ENCODE measurements around the gene DPP6. TPM values are rescaled to one million over a fixed set of nuclear protein-coding genes. Genes with fewer than 3 reads are reported as not detected.

DPP6 gene
- total and polyA plus RNA-seq, 9 of the 15 experiments (the other 6 are each of a cell fraction or from before 2014, with no cell fraction given) = not detected

DNA sequence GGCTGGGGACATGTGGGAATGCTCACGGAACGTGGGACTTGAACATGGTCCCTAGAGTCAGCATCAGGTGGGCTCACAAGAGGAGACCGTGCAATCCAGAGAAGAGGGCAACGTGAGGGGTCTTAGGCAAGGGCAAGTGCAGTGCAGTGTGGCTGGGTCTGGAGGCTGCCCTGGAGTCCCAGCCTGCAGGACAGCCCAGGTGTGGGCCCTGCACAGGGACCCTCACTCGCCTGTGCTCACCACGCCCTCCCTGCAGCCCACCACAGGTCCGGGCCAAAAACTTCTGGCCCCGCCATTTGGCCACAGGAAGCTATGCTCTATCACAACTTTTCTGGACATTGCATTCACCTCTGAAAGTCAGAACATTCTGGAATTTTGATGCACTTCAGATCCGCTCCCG, 817.2 kb downstream of the DPP6 start:
- no peaks in the 10 kb centered on the region for H3K9me1 ChIP-seq (ENCODE audit: control insufficient read depth, insufficient read depth, low read length)
- H3K79me2 ChIP-seq (ENCODE audit: control insufficient read depth, insufficient read depth, low read length) = no peaks in the 10 kb centered on the region
- POLR2A ChIA-PET = interaction anchor here (0.8 kb wide), 1 partner anchor 10 kb away, joined by 3 read pairs; no protein-coding TSS in a partner anchor
- no peak for TF ChIP-seq ZNF324 (CRISPR knock-in tag; IDR thresholded peaks at IDR 0.05)
- TF ChIP-seq, protein P1, sequence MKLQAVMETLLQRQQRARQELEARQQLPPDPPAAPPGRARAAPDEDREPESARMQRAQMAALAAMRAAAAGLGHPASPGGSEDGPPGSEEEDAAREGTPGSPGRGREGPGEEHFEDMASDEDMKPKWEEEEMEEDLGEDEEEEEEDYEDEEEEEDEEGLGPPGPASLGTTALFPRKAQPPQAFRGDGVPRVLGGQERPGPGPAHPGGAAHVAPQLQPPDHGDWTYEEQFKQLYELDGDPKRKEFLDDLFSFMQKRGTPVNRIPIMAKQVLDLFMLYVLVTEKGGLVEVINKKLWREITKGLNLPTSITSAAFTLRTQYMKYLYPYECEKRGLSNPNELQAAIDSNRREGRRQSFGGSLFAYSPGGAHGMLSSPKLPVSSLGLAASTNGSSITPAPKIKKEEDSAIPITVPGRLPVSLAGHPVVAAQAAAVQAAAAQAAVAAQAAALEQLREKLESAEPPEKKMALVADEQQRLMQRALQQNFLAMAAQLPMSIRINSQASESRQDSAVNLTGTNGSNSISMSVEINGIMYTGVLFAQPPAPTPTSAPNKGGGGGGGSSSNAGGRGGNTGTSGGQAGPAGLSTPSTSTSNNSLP (IDR thresholded peaks at IDR 0.05; ENCODE audit: borderline replicate concordance, low read depth, low read length) = no peak
- TF ChIP-seq, protein P2, sequence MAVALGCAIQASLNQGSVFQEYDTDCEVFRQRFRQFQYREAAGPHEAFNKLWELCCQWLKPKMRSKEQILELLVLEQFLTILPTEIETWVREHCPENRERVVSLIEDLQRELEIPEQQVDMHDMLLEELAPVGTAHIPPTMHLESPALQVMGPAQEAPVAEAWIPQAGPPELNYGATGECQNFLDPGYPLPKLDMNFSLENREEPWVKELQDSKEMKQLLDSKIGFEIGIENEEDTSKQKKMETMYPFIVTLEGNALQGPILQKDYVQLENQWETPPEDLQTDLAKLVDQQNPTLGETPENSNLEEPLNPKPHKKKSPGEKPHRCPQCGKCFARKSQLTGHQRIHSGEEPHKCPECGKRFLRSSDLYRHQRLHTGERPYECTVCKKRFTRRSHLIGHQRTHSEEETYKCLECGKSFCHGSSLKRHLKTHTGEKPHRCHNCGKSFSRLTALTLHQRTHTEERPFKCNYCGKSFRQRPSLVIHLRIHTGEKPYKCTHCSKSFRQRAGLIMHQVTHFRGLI (CRISPR knock-in tag; IDR thresholded peaks at IDR 0.05) = no peak
- TF ChIP-seq, protein P3, sequence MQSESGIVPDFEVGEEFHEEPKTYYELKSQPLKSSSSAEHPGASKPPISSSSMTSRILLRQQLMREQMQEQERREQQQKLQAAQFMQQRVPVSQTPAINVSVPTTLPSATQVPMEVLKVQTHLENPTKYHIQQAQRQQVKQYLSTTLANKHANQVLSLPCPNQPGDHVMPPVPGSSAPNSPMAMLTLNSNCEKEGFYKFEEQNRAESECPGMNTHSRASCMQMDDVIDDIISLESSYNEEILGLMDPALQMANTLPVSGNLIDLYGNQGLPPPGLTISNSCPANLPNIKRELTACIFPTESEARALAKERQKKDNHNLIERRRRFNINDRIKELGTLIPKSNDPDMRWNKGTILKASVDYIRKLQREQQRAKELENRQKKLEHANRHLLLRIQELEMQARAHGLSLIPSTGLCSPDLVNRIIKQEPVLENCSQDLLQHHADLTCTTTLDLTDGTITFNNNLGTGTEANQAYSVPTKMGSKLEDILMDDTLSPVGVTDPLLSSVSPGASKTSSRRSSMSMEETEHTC (IDR thresholded peaks at IDR 0.05) = no peak
- CTCF ChIA-PET (ENCODE audit: low intra/inter-chr PET ratio) = no interaction called here
- H3K27ac ChIP-seq (ENCODE audit: extremely low read depth, low read depth, low read length) = no peak overlapping the region
- H3K9me3 ChIP-seq (replicated peaks; ENCODE audit: control insufficient read depth, insufficient read depth, low read depth, low read length) = no peaks in the 10 kb centered on the region
- FAIRE-seq = no peak
- H3K27me3 ChIP-seq (ENCODE audit: control insufficient read depth in 2 of 2, insufficient read depth in 2 of 2, low read length in 2 of 2) = peaks cover 60 to 87% of the 10 kb centered on the region in 2 experiments
- H3K4me1 ChIP-seq (replicated peaks in 1 of 2; ENCODE audit: control insufficient read depth in 2 of 2, insufficient read depth in 2 of 2, low read length in 2 of 2) = peaks cover 0 to 4% of the 10 kb centered on the region in 2 experiments; a peak in 1 of 5 replicates
- no peak for ATAC-seq
- no peak for DNase-seq (ENCODE audit: extremely low read depth in 1 of 4, low spot score in 3 of 4)
- 3% methylated on average over 10 of the region's 10 CpGs for WGBS (ENCODE audit: insufficient coverage, low coverage, missing lambda C conversion rate)
- H2AFZ ChIP-seq (ENCODE audit: low read depth, low read length) = no peak overlapping the region
- H3K36me3 ChIP-seq (ENCODE audit: control insufficient read depth, insufficient read depth, low read length) = no peaks in the 10 kb centered on the region
- no peak overlapping the region for H3K9ac ChIP-seq (ENCODE audit: insufficient read depth in 1 of 2, low read depth in 2 of 2, low read length in 2 of 2)
- BruUV-seq (replicated peaks) = no TSS peak
- no peak overlapping the region for H3K4me3 ChIP-seq
- intact Hi-C loops (cut with micrococcal nuclease) (no loop called here), in situ Hi-C loops (cut with MboI) (no loop called here)
- no peak overlapping the region for H3K4me2 ChIP-seq (ENCODE audit: insufficient read depth, low read length)
- H4K20me1 ChIP-seq (replicated peaks; ENCODE audit: control insufficient read depth, insufficient read depth, low read length) = peaks cover 18% of the 10 kb centered on the region; the same call in 1 of the 2 replicates
